Activated CD4-positive, alpha-beta T cell treated with anti-CD3 and anti-CD28 coated beads for 1 hour (primary cell): Measurements from ENCODE around the gene CALD1.

ENCODE experiments used
- DNase-seq: peaks from one replicate; pipeline ENCODE4 v3.0.0-alpha.2; 2020

Gene CALD1

DNA sequence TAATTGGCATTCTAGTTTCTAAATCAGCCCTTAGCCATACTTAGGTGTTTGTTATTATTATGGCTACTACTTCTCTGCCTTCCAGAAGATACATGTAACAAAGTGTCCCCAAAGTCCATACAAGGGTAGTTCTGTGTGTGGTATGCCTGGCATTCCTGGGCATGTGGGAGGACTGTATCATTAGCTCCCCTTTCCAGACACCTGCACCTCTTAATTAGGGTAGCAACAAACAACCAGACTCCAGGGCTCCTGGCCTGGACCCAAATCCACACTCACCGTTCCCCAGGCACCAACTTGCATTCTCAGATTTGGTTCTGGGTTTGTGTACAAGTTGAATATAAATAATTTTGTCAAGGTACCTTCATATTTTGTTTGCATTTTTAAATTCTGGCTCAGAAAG lies 15.5 kb upstream of the CALD1 start:
- DNase-seq = no peak

DNA sequence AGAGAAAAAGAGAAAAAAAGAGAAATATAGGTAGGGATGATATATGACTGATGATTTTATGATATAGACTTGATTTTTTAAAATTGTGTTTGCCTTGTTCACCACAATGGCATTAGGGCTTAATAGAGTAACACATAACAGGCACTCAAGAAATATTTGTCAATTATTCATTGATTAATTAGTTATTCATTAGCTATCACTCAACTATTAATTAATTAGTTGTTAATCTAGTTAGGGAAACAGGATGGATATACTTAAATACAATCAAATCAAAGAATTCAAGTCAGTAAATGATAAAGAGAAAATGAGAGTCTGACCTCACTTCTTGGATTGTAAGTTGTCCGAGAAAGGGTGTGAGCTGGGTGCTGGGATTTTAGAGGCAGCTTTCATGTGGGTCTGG lies 15.1 kb upstream of the CALD1 start:
- DNase-seq = no peak

DNA sequence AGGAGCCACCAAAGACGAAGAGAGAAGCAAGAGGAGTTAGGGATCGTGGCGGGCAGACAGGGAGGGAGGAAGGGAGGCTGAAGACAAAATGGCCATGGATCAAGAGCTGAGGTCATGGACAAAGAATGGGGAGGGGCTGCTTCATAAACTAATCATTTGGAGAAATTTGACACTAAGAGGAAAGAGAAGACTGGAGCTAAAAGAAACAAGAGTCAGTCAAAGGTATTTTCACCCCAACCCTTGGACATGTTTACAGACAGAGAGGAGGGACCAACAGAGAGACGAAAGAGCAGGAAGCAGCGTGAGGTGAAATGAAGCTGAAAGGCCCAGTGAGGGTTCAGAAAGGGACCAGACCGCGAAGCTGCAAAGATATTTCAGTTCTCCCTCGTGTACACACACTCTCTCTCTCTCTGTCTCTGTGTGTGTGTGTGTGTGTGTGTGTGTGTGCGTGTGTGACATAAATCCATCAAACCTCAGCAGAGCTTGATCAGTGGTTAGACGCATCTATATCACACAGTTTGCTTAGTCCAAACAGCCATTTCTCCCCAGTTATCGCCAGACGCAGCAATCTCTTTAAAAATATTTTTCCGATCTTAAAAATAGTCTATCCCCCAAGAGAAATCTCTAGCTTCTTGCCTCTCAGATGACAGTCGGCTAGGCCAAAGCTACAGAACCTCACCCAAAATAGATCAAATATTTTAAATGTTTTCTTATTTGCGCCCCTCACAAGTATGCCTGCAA lies 12.5 kb upstream of the CALD1 start:
- no peak for DNase-seq

DNA sequence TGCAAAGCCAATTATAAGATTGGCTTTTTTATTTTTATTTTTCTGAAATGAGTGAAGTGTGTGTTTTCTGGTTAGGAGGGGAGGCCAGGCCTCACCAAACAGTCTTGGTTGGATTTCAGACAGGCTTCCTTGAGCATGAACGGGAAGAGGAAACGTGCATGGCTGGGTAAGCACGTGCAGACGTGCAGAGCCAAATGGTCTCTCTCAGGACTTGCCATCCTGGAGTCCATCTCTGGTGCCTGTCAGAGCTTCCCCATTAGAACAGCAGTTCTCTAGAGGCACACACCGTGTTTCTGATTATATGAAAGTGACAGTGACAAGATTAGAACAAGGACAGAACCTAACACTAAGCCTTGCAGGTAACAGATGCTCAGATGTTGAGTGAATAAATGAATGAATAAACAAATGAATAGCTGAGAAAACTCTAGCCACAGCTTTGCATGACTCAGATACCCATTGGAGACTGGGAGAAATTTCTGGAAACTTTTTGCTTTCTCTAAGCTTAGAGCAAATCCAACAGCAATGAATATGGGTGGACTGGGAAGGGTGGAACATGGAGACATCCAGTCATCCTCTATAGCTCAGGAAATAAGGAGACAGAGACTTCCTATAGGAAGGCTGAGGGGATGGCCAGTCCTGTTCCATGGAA lies 11.8 kb upstream of the CALD1 start:
- no peak for DNase-seq

DNA sequence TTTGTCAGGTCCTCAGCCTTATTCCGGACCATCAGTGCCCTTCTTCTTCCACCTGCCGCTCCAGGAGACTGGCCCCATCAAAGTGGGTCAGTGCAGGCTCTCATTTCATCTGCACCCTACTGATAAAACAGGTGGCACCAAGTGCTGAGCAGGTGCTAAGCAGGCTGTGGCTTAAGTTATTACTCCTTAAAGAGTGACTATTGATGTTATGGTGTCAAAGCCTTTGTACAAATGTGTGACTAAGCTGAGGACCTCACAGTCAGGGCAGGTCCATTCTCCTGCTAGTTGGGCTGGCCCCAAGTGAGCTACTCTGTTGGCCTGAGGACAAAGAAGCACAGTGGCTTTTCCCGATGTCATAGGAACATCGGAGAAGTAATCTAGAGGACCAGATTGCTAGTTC lies 11.2 kb upstream of the CALD1 start:
- DNase-seq = no peak

DNA sequence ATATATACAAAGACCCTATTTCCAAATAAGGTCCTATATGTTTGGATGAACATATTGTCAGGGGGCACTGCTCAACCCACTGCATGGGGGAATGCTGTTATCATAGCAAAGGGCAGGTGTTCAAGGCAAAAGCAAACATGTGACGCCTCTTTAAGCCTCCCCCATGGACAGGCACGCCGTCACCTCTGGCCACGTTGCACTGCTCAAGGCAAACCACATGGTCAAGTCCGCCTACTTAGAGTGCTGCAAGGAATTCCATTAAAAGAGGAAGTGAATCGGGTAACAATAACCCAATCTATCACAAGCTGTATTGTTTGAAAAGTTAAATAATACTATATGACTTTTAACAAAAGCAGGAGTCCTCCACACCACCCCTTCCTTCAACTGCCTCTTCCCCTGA lies 8.8 kb upstream of the CALD1 start:
- DNase-seq = no peak

DNA sequence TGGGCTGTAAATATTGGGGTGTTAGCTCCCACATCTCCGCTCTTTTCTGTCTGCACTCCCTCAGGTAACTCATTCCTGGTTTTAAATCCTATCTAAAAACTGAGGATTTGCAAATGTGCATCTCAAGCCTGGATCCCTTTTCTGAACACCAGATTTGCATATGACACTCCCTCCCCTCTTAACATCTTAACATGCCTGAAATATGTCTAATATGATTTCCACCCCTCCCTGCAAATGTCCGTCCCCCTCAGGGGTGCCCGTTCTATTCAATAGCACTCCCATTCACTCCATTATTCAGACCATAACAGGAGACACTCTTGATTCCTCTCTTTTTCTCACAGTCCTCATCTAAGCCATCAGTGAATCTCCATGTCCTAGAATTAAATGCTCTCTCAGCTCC lies 8.3 kb upstream of the CALD1 start:
- no peak for DNase-seq

DNA sequence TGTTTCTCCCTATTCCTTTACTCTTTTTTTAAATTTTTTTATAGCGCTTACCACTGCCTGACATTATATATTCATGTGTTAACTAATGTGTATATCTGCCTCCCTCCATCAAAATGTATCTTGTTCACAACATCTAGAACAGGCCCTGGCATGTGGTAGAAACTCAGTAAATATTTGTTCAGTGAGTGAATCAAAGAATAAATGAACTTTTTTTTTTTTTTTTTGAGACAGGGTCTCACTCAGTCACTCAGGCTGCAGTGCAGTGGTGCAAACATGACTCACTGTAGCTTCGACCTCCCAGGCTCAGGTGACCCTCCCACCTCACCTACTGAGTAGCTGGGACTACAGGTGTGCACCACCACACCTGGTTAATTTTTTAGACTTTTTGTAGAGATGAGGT lies 7.5 kb upstream of the CALD1 start:
- DNase-seq = no peak

DNA sequence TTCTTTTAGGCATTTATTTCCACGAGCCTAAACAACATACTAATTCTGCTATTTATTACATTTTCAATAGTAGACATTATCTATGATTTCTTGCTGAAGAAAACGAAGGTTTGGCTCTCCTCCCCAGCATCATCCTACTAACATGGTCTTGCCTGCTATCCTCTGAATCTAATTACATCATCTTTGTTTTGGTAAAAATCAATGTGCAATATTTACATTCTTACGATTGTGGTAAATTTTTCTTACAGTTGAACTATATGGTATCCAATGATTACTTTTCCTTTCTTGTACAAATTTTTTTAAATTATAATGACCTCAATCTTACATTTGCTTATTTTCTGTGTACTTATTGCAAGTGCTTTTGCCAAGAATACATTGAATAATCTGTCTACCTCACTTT lies 7.0 kb upstream of the CALD1 start:
- no peak for DNase-seq

DNA sequence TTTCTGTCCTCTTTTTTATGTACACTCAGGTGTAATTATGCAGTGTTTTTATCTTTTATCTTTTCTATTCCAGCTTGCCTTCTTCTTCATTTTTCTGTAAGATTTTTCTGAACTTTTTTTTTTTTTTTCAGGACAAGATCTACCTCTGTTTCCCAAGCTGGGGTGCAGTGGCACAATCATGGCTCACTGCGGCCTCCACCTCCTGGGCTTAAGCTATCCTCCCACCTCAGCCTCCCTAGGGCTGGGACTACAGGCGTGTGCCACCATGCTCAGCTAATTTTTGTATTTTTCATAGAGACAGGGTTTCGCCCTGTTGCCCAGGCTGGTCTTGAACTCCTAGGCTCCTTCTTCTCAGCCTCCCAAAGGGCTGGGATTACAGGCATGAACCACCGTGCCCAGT lies 6.3 kb upstream of the CALD1 start:
- DNase-seq = no peak

DNA sequence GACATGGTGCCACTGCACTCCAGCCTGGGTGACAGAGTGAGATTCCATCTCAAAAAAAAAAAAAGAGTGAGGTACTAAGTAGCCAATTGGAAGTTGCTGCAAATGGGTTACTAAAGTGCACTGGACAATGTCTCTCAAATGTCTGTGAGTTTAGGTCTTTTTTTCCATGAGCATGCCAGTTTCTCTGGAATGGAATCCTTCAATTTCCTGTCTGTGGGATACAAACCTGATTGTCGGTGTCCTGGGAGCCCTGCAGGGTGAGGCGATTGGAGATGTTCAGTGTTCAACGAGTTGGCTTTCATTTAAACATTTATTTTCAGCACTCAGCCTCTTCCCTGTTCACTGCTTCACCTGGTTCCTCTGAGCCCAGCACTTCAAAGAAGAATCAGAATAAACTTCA lies 5.3 kb upstream of the CALD1 start:
- no peak for DNase-seq

DNA sequence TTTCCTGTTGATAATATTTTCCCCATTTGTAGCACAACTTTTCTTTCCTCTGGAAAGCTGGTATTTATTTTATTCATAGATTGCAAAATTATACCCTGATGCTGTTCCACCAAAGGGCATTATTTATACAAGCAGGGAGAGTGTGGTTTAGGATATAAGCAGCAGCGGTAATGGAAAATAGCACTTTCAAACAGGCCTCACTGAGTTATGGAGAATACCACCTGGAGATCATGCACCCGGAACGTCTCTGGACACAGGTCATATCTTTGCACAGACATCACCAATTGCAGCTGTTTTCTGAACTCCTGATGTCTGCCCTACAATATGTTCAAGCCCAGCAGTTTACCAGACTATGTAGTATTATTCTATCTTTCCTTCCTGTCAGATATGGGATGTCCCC lies 2.0 kb upstream of the CALD1 start:
- DNase-seq = no peak

DNA sequence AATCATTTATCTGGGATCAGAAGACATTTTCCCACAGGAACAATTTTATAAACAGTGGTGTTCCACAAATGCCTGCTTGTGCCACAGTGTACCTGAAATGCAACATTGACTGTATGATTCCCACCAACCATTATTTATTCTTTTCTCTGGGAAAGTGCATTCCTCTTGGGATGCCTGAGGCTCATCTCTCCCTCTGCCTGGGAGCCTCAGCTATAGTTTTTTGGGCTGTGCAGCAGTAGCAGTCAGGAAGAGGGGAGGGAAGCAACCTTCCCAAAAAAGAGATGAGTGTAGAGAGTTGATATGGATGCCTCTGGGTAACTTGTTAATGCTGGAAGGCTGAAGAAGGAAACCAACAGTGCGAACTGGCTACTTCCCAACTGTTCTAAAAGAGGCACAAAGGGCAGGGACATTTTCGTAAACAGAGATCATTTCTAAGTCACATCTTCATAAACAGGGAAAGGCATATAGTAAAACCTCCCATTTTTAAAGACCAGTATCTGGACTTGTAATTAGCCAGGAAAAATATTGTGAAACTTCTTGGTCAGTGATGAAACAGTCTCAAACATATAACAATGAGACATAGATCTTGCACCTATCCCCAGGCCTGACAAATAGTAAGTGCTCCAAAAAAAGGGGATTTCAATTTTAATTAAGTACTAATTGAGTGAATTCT lies 1.4 kb upstream of the CALD1 start:
- DNase-seq = no peak

DNA sequence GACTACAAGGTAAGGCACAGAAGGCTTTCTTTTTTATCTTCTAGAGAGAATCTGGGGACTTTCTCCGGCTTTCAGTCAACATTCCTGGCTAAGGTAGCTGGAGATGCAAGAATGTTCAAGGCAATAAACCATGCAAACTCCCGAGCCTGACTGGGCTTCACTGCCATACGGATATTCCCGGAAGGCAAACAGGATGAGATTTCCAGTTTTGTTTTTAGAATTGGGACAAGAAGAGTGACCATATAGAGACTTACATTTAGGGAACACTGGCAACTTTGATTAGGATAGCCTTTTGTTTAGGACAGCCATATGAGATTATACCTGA lies 269 bp downstream of the CALD1 start:
- DNase-seq = no peak

DNA sequence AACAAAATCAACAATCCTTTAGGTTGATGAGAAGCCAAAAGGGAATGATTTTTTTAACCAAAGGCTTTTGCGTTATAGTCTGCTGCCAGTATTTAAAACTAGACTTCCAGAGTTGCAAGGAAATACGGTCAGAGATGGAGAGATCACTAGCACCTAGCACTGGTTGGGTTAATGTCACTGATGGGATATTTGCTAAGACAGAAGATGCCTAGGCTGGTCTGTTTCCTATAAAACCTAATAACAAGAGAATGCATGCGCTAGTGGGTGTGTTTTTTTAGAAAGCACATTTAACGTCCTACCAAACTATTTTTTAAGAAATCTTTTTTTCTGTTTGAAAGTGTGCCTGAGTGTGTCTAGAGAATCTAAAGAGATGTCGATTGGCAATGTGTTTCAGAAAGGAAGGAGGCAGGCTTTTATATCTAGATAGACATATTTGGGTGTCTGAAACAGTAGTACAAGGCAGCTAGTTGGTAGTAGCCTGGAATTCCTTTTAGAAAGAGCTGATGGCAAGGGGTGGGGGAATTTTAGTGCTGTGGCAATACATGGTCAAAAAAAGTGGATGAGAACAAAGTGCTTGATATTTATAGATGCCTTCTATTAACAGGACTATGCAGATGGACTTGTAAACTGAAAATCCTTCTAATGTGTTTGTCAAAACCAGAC lies 863 bp downstream of the CALD1 start:
- no peak for DNase-seq

DNA sequence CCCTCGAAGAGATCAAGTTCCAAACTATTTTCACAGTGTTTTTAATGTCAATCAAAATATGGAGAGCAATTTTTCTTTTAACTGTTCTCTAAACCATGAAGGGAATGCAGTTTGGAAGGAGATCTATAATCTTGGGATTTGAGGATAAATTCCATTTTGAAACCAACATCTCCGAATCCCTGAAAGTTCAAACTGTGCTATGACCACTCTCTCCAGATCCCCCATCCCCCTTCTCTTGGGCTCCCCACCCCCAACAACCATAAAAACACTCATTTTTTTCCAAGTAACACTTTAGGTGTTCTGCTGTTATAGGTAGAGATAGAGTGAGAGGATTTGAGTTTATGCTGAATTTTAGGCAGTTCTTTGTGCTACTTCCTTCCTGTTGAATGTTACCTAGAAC lies 1.7 kb downstream of the CALD1 start:
- no peak for DNase-seq

DNA sequence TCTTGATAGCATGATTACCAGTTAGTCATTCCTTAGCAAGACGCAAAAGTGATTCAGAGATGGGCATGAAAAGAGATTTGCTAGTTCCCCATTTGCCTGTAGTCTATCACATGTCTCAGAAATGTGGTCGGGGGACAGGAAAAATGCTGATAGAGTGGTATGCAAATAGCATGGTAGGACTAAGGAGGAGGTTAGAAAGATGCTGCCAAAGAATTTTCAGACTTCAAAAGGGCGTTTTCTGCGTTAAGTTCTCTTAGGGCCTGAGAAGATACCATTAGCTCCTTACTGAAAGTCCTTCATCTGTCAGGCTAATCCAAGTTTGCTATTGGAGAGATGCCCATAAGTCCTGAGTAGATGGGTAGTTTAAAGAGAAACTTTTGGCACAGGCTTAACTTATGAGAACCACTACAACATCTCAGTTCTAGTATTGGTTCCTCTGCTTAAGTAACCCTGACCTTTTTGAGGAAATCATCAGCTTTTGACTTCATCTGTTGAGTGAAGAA lies 2.7 kb downstream of the CALD1 start:
- DNase-seq = no peak

DNA sequence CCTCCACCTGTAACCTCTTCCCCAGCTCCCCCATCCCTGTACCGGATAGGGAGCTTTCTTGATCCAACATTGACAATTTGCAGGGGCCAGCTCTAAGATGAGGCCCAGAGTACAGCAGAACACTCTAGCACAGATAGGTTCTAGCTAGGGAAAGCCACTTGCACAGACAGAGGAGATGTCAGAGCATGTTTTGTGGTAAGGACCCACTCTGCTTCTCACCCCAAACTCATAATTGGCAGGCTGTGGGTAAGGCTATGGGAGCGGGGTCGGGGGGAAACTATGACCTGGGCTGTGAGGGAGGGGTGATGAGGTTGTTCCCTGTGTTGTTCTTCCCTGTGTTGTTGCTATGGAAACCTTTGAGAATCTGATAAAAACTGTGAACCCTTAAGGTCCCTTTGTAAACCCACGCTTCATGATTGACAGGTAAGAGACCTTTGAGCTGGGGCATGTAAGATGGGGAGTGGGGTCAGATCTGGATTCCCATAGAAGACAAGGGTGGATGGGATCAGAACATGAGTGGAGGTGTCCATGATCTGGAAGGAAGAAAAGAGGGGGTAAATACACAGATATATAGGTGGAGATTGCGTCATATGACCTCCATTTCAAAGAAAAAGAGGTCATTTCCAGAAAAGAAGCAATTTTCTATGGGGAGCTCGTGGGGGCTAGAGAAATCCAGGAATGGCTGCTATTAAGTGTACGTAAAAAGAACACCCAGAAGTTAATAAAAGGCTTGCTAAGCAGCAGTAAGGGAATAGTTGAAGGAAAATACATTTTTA lies 4.0 kb downstream of the CALD1 start:
- DNase-seq = no peak

DNA sequence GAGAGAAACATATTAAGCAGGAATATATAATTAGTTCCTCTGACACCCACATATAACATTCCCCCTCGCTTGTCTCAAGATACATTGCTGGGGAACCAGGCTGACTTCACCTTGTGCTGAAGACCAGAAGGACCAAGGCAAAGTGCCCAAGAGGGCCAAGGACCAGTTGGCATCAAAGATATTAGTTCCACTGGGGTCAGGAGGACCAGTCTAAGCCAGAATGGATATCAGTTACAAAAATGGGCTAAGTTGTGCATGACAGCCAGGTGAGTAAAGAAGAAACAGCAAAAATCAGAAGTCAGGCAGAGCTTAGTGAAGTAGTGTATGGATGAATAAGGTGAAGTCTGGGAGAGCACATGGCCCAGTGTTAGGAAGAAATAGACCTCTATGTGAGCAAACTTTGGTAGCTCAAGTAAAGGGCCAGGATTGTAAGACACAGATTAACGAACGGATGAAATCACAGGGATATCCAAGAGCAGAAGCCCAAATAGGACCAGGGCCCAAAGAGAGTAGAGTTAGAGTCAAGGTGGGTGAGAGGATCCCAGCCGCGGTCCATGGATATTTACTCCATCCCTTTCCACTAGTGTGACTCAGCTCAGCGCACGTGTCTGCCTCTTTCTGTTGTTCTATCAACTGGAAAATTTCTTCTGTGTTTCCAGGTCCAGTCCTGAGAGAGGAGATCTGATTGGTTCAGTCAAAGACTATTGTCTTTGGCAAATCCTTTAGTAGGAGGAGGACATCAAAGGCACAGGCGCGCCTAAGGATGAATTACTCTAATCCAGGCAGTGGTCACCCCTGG lies 5.0 kb downstream of the CALD1 start:
- no peak for DNase-seq

DNA sequence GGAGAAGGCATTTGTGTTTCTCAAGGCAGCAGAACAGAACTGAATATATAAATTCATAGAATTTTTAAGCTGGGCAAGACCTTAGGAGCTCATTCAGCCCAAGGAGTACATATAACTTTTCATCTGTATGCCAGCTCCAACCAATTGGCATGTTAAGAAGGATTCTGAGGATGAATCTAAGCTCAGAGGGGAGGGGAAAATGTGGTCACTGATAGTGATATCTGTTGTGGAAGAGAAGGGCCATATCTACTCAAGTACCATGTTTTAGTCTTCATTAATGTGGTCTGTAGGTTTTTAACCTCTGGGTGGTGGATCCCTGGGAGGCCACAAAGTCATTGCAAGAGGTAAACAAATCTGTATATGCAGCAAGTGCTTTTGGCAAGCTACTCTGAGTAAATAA lies 6.4 kb downstream of the CALD1 start:
- DNase-seq = no peak

DNA sequence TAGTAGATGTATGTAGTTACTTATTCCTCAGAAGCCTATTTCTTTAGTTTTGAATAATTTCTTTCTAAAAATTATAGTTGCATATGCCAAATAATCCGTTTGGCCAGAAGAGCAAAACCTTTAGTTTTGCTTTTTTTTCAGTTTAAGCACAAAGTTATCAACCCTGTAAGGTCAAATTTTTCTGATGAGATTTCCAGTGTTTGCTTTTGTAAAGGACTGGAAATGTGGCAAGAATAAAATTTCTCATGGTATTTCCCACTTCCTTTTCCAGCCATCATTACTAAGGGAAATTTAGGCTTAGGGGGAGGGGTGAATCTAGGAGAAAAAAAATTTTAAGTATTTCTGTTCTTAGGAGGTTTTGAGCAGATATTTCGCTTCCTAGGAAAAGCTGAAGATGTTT lies 7.6 kb downstream of the CALD1 start:
- no peak for DNase-seq

DNA sequence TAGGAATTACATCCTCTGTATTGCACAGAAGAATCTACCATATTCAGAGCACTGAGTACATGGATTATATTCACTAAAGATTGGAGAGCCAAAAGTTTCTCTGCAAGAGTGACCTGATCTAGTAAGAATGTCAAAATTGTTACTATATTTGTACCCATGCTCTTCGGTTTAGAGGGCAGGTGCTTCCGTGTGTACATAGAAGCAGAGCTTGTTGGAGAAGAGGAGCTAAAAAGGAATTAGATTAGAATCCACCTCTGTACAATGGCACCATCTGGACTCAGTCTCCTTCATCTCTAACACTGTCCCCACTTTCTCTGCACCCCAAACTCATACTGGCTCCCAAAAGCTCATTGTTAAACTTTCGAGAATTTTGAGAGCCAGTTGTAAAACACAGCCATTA lies 8.3 kb downstream of the CALD1 start:
- no peak for DNase-seq
